HUES64 (cell line): ENCODE measurements around the gene PSMF1.

Experiments
- H3K27ac ChIP-seq: 2 replicates; pipeline ENCODE4 v1.7.0; 2013; ENCODE audit warnings: low read depth, low read length, inconsistent platforms
- H3K27me3 ChIP-seq: 2 replicates; pipeline ENCODE4 v1.6.1; 2013; ENCODE audit warnings: mild to moderate bottlenecking, low read length; ENCODE audit not compliant: insufficient read depth
- H3K36me3 ChIP-seq: 2 replicates; pipeline ENCODE4 v1.6.1; 2013; ENCODE audit warnings: mild to moderate bottlenecking, low read length; ENCODE audit not compliant: insufficient read depth
- H3K4me1 ChIP-seq: 2 replicates; pipeline ENCODE4 v1.6.1; 2013; ENCODE audit warnings: mild to moderate bottlenecking, low read length, moderate library complexity; ENCODE audit not compliant: insufficient read depth
- H3K4me3 ChIP-seq: 2 replicates; pipeline ENCODE4 v1.5.1; 2013; ENCODE audit warnings: mild to moderate bottlenecking, low read length, moderate library complexity
- H3K9ac ChIP-seq: 2 replicates; pipeline ENCODE4 v1.6.1; 2013; ENCODE audit warnings: mild to moderate bottlenecking, low read depth, low read length
- H3K9me3 ChIP-seq: 2 replicates; pipeline ENCODE4 v1.6.1; 2013; ENCODE audit warnings: low read depth, low read length; ENCODE audit not compliant: insufficient read depth
- WGBS: fragments of 150-250, 120-280 bp; methylation state at CpG from one replicate; pipeline ENCODE4 v1.1.7; 2013; ENCODE audit warnings: missing lambda C conversion rate; 5-methylcytosine and 5-hydroxymethylcytosine counted together

Gene PSMF1

DNA sequence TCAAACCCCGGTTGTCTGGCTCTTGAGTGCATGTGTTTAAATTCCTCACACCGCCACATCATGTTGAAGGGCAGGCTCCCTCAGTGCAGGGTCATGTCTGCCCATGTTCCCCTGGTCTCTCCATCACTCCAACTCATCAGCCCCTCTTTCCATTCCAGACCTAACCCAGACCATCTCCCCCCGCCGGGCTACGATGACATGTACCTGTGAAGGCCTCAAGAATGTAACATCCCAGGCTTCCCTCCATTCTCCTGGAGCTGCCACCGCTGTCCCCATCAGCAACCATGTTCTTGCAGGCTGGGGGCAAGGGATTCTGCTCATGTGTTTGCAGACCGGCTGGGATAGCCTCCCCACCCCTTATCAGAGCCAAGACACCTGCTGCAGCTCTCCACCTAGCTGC, 46.5 kb downstream of the PSMF1 start:
- Histone ChIP-seq H3K9me3 (no peaks in the 10 kb centered on the region), H3K4me1 (no peaks in the 10 kb centered on the region), H3K27me3 (no peaks in the 10 kb centered on the region), H3K27ac (no peak overlapping the region), H3K9ac (no peak overlapping the region), H3K4me3 (no peak overlapping the region), H3K36me3 (peaks cover 98% of the 10 kb centered on the region)
- WGBS = 92% methylated on average over 7 of the region's 7 CpGs

DNA sequence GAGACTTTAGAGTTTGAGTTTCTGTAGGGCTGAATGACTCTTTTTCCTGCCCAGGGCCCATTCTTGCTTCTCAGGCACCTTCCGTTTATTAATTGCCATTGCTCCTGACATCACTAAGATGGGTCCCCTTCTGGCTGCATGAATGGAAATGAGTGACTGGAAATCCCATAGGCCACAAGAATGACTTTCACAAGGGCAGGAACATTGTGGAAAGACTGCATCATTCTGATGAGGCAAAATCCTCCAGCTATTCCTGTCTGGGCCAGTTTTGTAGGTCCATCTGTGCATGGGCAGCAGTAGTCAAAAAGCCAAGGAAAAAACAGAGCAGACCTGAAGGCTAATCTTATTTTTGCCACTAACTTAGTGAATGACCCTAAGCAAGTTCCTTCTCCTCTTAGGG, 47.1 kb downstream of the PSMF1 start:
- no peak overlapping the region for H3K27ac ChIP-seq
- H3K9me3 ChIP-seq = no peaks in the 10 kb centered on the region
- no peaks in the 10 kb centered on the region for H3K27me3 ChIP-seq
- H3K9ac ChIP-seq = no peak overlapping the region
- H3K4me1 ChIP-seq = no peaks in the 10 kb centered on the region
- no peak overlapping the region for H3K4me3 ChIP-seq
- 89% methylated on average over 1 of the region's 1 CpG for WGBS
- peaks cover 96% of the 10 kb centered on the region for H3K36me3 ChIP-seq

DNA sequence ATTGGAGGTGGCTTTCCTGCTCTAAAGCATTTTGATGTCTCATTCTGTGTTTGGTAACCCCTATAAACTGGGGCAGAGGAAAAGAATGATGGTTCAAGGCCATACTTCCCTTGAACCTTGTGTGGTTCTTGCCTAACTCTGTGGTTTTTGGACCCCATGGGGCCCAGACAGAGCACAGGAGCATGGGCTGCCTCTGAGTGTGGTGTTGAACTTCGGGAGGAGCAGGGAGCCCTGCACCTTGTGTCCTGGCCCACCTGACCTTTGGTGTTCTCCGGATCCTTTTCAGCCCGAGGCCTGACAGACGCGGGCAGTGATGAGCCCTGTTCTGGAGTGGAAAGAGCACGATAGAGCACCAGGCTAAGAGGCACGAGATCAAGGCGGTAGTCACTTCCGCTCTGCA, 47.5 kb downstream of the PSMF1 start:
- H3K27ac ChIP-seq = no peak overlapping the region
- no peaks in the 10 kb centered on the region for H3K27me3 ChIP-seq
- H3K4me1 ChIP-seq = no peaks in the 10 kb centered on the region
- H3K9me3 ChIP-seq = no peaks in the 10 kb centered on the region
- H3K9ac ChIP-seq = no peak overlapping the region
- no peak overlapping the region for H3K4me3 ChIP-seq
- 96% methylated on average over 9 of the region's 9 CpGs for WGBS
- H3K36me3 ChIP-seq = peaks cover 93% of the 10 kb centered on the region

DNA sequence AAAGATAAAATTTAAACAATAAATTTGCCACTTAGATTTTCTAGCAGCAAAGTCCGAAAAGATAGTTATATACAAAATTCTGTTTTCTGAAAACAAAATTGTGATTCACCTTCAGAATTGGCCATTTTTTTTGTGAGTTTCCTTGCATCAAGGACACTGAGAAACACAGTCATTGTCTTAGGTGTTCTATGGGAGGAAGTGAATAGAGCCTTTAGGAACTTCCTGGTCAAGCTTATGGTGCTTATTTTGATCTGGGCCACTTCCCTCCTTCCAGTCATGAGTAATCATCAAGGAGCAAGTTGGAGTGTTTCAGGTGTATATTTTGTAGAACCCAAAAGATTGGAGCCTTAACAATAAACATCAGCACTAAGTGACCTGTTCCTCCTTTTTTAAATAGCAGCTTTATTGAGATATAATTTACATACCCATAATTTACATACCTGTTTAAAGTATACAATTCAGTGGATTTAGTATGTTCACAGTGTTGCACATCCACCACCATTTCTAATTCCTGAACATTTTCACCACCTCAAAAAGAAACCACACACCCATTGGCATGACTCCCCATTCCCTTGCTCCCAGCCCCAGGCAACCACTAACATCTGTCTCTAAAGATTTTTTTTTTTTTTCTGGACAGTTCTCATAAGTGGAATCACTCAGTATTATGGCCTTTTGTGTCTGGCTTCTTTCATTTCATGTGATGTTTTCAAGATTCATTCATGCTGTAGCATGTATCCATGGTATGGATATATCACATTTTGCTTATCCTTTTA, 48.7 kb downstream of the PSMF1 start:
- Histone ChIP-seq H3K27me3 (no peaks in the 10 kb centered on the region), H3K27ac (no peak overlapping the region), H3K36me3 (peaks cover 84% of the 10 kb centered on the region), H3K9ac (no peak overlapping the region), H3K9me3 (no peaks in the 10 kb centered on the region), H3K4me1 (no peaks in the 10 kb centered on the region), H3K4me3 (no peak overlapping the region)
- 100% methylated on average over 1 of the region's 1 CpG for WGBS

DNA sequence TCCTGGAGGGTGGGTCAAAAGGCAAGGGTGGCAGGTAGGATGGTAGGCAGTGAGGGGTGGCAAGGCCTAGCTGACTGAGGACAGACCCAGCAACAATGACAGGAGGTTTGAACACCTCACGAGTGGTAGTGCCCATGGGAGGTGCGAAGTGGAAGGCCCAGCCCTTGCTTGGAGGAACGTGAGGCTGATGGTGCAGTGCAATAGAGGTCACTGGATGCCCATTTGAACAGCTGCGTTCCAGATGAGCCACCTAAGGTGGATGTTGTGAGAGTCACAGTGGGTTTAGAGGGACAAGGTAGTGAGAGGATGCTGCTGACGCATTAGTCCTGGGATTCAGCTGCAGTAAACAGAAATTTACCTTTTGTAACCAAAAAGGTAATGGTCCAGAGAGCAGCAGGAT, 50.8 kb downstream of the PSMF1 start:
- WGBS = 93% methylated on average over 5 of the region's 5 CpGs
- no peaks in the 10 kb centered on the region for H3K9me3 ChIP-seq
- H3K36me3 ChIP-seq = peaks cover 67% of the 10 kb centered on the region
- H3K4me1 ChIP-seq = no peaks in the 10 kb centered on the region
- H3K9ac ChIP-seq = no peak overlapping the region
- no peak overlapping the region for H3K27ac ChIP-seq
- no peaks in the 10 kb centered on the region for H3K27me3 ChIP-seq
- H3K4me3 ChIP-seq = no peak overlapping the region

DNA sequence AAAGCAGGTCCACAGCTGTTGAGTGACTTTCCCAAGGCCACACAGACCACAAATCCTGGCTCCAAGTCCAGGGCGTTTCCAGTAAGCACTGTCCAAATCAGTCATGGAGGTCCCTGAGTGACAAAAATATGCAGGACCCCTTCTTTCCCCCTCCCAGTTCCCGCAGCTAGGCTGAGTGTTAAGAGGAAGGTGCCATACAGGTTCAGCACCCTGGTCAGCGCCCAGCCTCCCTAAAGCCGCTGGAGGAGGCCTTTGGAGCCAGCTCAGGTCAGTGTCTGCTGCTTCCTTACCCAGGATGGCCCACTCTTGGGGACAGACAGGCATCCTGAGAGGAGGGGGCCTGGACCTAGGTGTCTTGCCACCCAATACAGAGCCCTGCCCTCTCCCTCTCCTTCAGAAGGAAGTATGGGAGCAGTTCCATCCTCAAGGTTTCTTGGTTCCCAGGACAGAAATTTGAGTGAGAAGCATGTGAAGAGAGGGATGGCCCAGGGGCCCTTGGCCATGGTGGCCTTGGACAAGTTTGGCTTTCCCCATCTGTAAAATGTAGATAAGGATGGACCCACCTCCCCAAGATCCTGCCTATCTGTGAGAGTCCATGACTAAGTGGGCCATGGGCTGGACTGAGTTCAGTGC, 53.2 kb downstream of the PSMF1 start:
- Histone ChIP-seq H3K9me3 (no peaks in the 10 kb centered on the region), H3K9ac (no peak overlapping the region), H3K27me3 (no peaks in the 10 kb centered on the region), H3K27ac (no peak overlapping the region), H3K36me3 (peaks cover 44% of the 10 kb centered on the region), H3K4me1 (no peaks in the 10 kb centered on the region), H3K4me3 (no peak overlapping the region)
- 69% methylated on average over 4 of the region's 4 CpGs for WGBS

DNA sequence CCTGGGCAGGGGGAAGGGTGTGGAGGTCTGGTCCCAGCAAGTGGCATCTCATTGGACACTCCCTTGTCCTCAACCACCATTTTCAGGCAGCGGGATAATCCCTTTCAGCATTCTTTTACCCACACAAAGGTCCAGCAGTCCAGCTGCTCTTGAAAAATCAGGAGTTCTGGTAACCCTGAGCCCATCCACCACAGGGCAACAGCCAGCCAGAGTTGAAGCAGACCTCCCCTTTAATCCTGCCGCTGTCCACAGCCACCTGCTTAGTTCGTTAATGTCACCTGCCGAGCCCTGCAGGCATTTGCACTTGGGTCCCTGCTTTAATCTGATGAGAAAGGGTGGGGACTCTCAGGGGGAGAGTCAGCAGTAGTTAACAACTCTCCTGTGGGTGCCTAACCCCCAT, 55.3 kb downstream of the PSMF1 start:
- H3K4me1 ChIP-seq = no peaks in the 10 kb centered on the region
- no peak overlapping the region for H3K4me3 ChIP-seq
- H3K9me3 ChIP-seq = no peaks in the 10 kb centered on the region
- no peak overlapping the region for H3K27ac ChIP-seq
- H3K9ac ChIP-seq = no peak overlapping the region
- H3K27me3 ChIP-seq = no peaks in the 10 kb centered on the region
- 87% methylated on average over 4 of the region's 4 CpGs for WGBS
- peaks cover 22% of the 10 kb centered on the region for H3K36me3 ChIP-seq

DNA sequence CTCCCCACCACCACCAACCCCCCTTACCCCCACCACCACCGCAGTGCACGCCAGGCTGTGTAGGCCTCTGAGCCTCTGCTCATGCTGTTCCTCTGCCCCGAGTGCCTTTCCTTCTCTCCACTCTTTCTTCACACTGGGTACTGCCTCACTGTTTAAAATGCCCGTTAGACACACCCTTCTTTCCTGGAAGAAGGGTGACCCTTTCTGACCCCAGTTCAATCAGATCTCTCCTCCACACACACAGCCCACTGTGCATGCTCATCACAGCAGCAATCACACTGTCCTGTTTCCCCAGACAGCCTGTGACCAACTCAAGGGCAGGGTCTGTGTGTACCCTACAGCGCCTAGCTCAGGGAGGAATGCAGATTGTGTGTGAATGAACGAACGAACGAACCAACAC, 56.4 kb downstream of the PSMF1 start:
- Histone ChIP-seq H3K4me3 (no peak overlapping the region), H3K4me1 (no peaks in the 10 kb centered on the region), H3K27me3 (no peaks in the 10 kb centered on the region), H3K9me3 (no peaks in the 10 kb centered on the region), H3K9ac (no peak overlapping the region), H3K36me3 (peaks cover 13% of the 10 kb centered on the region), H3K27ac (no peak overlapping the region)
- WGBS = 93% methylated on average over 8 of the region's 8 CpGs

DNA sequence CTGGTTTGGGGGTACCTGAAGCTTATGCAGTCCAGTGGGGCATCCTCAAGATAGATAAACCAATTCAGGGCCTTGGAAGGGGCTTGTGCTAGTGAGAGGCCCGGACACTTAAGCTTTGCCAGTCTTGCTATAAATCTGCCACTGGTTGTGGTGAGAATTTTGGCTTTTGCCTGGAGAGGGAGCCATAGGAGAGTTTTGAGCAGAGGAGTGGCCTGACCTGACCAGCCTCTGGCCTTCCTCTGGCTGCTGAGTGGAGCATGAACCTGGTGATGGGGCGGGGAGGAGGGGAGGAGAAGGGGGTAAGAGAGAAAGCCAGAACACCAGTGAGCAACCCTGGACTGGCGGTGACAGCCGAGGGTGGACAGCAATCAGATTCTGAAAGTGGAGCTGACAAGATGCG, 59.3 kb downstream of the PSMF1 start:
- peaks cover 7% of the 10 kb centered on the region; the same call in 1 of the 2 replicates for H3K27me3 ChIP-seq
- no peaks in the 10 kb centered on the region for H3K4me1 ChIP-seq
- no peak overlapping the region for H3K4me3 ChIP-seq
- H3K36me3 ChIP-seq = no peaks in the 10 kb centered on the region
- no peak overlapping the region for H3K27ac ChIP-seq
- no peaks in the 10 kb centered on the region for H3K9me3 ChIP-seq
- H3K9ac ChIP-seq = no peak overlapping the region
- 76% methylated on average over 5 of the region's 5 CpGs for WGBS

DNA sequence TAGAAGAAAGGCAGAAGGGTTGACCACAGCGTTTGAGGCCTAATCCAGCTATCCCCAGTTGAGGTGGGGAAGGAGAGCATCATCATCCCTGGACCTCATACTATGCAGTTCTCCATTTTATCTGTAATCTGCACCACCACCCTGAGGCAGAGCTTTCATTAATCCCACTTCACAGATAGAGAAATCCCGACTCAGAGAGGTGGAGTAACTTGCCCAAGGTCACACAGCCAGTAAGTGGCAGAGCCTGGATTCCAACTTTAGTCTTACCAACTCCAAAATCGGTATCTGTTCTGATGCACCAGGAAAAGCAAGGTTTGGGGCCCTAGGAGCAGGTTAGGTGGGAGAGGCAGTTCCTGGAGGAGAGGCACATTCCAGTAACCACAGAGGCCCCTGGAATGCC, 59.7 kb downstream of the PSMF1 start:
- 94% methylated on average over 3 of the region's 3 CpGs for WGBS
- Histone ChIP-seq H3K9me3 (no peaks in the 10 kb centered on the region), H3K36me3 (no peaks in the 10 kb centered on the region)

DNA sequence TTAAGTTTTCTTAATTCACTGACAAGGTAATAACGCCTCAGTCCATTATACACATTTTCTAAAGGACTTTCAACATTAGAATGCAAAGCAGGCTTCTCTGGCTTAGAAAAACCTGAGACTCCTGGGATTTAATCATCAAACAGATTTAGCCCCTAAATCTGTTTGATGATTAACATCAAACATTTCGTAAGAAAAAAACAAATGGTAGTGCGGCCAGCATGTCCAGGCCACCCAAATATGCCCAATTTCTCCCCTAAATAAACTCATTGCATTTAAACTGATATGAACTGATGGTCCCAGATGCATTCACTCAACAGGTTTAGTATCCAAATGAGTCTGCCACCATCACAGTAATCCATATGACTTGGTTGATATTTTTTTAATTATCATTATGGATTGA, 60.2 kb downstream of the PSMF1 start:
- Histone ChIP-seq H3K27ac (no peak overlapping the region), H3K4me1 (no peaks in the 10 kb centered on the region), H3K27me3 (peaks cover 16% of the 10 kb centered on the region), H3K4me3 (no peak overlapping the region), H3K36me3 (no peaks in the 10 kb centered on the region), H3K9me3 (no peaks in the 10 kb centered on the region), H3K9ac (no peak overlapping the region)
- 90% methylated on average over 3 of the region's 3 CpGs for WGBS

More for the DNA sequence above, 59.7 kb downstream of the PSMF1 start:
- Histone ChIP-seq H3K27ac (no peak overlapping the region), H3K27me3 (peaks cover 11% of the 10 kb centered on the region), H3K9ac (no peak overlapping the region), H3K4me3 (no peak overlapping the region), H3K4me1 (no peaks in the 10 kb centered on the region)
